Measurements from ENCODE around the gene CCDC178. TPM values are rescaled to one million over a fixed set of nuclear protein-coding genes. Genes with fewer than 3 reads are reported as not detected.
A peak's percentile ranks its signal among the peaks of the same experiment; 100 is the strongest.

CCDC178 gene
- total RNA-seq, 2 donors from 2014 or later = 3.2 to 5.9 TPM

GRCh38 chr18:33264566-33264965, 176.0 kb downstream of the CCDC178 start:
- TF ChIP-seq POLR2A (IDR thresholded peaks at IDR 0.05) = no peak
- TF ChIP-seq CTCF (IDR thresholded peaks at IDR 0.05) = no peak
- no peak for TF ChIP-seq POLR2AphosphoS5 (IDR thresholded peaks at IDR 0.05)
- Histone ChIP-seq H3K27ac (no peak overlapping the region), H3K36me3 (no peaks in the 10 kb centered on the region), H3K4me1 (replicated peaks) (no peaks in the 10 kb centered on the region), H3K9me3 (no peaks in the 10 kb centered on the region), H3K27me3 (replicated peaks; ENCODE audit: insufficient read depth) (no peaks in the 10 kb centered on the region), H3K4me3 (no peak overlapping the region)
- intact Hi-C loops (cut with DNase I) = no loop called here
- 34% methylated on average over 1 of the region's 1 CpG for WGBS
- DNase-seq (ENCODE audit: low spot score) = no peak

GRCh38 chr18:33239298-33239697, 201.2 kb downstream of the CCDC178 start:
- no peak overlapping the region for H3K4me3 ChIP-seq
- 83% methylated on average over 1 of the region's 1 CpG for WGBS
- H3K9me3 ChIP-seq = no peaks in the 10 kb centered on the region
- intact Hi-C loops (cut with DNase I) = no loop called here
- no peak for DNase-seq (ENCODE audit: low spot score)
- TF ChIP-seq POLR2A (IDR thresholded peaks at IDR 0.05) (no peak), CTCF (IDR thresholded peaks at IDR 0.05) (no peak), POLR2AphosphoS5 (IDR thresholded peaks at IDR 0.05) (no peak)
- H3K36me3 ChIP-seq = no peaks in the 10 kb centered on the region
- H3K4me1 ChIP-seq (replicated peaks) = no peaks in the 10 kb centered on the region
- H3K27me3 ChIP-seq (replicated peaks; ENCODE audit: insufficient read depth) = no peaks in the 10 kb centered on the region
- H3K27ac ChIP-seq = no peak overlapping the region

GRCh38 chr18:33232318-33232626, 208.2 kb downstream of the CCDC178 start:
- H3K36me3 ChIP-seq = no peaks in the 10 kb centered on the region
- no peaks in the 10 kb centered on the region for H3K27me3 ChIP-seq (replicated peaks; ENCODE audit: insufficient read depth)
- intact Hi-C loops (cut with DNase I) = loop anchor here (2.0 to 5.0 kb wide), 2 partner anchors 263 to 530 kb away; no protein-coding TSS in a partner anchor
- H3K4me3 ChIP-seq = no peak overlapping the region
- no peak for DNase-seq (ENCODE audit: low spot score)
- no peak overlapping the region for H3K27ac ChIP-seq
- no peak for TF ChIP-seq CTCF (IDR thresholded peaks at IDR 0.05)
- no peak for TF ChIP-seq POLR2AphosphoS5 (IDR thresholded peaks at IDR 0.05)
- no peak for TF ChIP-seq POLR2A (IDR thresholded peaks at IDR 0.05)
- no peaks in the 10 kb centered on the region for H3K9me3 ChIP-seq
- H3K4me1 ChIP-seq (replicated peaks) = no peaks in the 10 kb centered on the region

- peak; percentile 49 to 84 (median 76) for TF ChIP-seq CTCF (IDR thresholded peaks at IDR 0.05)
- TF ChIP-seq POLR2A (IDR thresholded peaks at IDR 0.05) = no peak
- no peak overlapping the region for H3K27ac ChIP-seq
- H3K27me3 ChIP-seq (replicated peaks; ENCODE audit: insufficient read depth) = no peaks in the 10 kb centered on the region
- WGBS = 64% methylated on average over 6 of the region's 6 CpGs
- no peak overlapping the region for H3K4me3 ChIP-seq
- peak; percentile 53 for DNase-seq (ENCODE audit: low spot score)
- intact Hi-C loops (cut with DNase I) = loop anchor here (2.0 to 5.0 kb wide), 2 partner anchors 263 to 531 kb away; no protein-coding TSS in a partner anchor
- no peaks in the 10 kb centered on the region for H3K36me3 ChIP-seq
- no peaks in the 10 kb centered on the region for H3K9me3 ChIP-seq
- no peaks in the 10 kb centered on the region for H3K4me1 ChIP-seq (replicated peaks)
These were observed 208.8 kb downstream of the CCDC178 start for GRCh38 chr18:33231474-33232317.

GRCh38 chr18:33212363-33212762, 228.2 kb downstream of the CCDC178 start:
- Histone ChIP-seq H3K9me3 (no peaks in the 10 kb centered on the region), H3K36me3 (no peaks in the 10 kb centered on the region), H3K27me3 (replicated peaks; ENCODE audit: insufficient read depth) (no peaks in the 10 kb centered on the region), H3K4me3 (no peak overlapping the region), H3K4me1 (replicated peaks) (no peaks in the 10 kb centered on the region), H3K27ac (no peak overlapping the region)
- TF ChIP-seq POLR2AphosphoS5 (IDR thresholded peaks at IDR 0.05) (no peak), CTCF (IDR thresholded peaks at IDR 0.05) (no peak), POLR2A (IDR thresholded peaks at IDR 0.05) (no peak)
- DNase-seq (ENCODE audit: low spot score) = no peak
- intact Hi-C loops (cut with DNase I) = no loop called here
- WGBS = 68% methylated on average over 2 of the region's 2 CpGs

Measured in prostate gland (tissue), 2 donors.